HepG2 (cell line): ENCODE measurements around the gene COMMD4. TPM values are rescaled to one million over a fixed set of nuclear protein-coding genes. Genes with fewer than 3 reads are reported as not detected.

Source experiments
- ATF6 ChIP-seq: sonication (generic); formaldehyde crosslinking; conservative IDR thresholded peaks from 2 replicates; pipeline ENCODE4 v1.4.0; 2020; ENCODE audit warnings: missing genetic modification reagents
- CTCF ChIP-seq: sonication (generic); formaldehyde crosslinking; IDR thresholded peaks from 2 replicates; pipeline ENCODE4 v1.5.0; 2020; ENCODE audit warnings: mild to moderate bottlenecking, missing genetic modification reagents, moderate library complexity
- FOXA1 ChIP-seq, 2 experiments: fragments of 450-650 bp in 1 of 2; sonication (generic) in 1 of 2; formaldehyde crosslinking in 1 of 2; IDR thresholded peaks; 2 replicates each; pipeline versions ENCODE4 v1.4.0 to v1.6.1; 2016 to 2020; ENCODE audit warnings: missing genetic modification reagents in 1 of 2
- FOXP1 ChIP-seq, 2 experiments: fragments of 450-650 bp in 1 of 2; IDR thresholded peaks; 2 replicates each; pipeline ENCODE4 v1.6.1; 2017 to 2018; ENCODE audit warnings: antibody characterized with exemption in 1 of 2
- HMGXB4 ChIP-seq, 2 experiments: sonication (generic) in 1 of 2; formaldehyde crosslinking in 1 of 2; IDR thresholded peaks; 2 replicates each; pipeline versions ENCODE4 v1.4.0 to v1.6.1; 2018 to 2020; ENCODE audit warnings: missing genetic modification reagents in 2 of 2, borderline replicate concordance in 1 of 2, low read depth in 1 of 2, mild to moderate bottlenecking in 1 of 2, missing biosample characterization in 1 of 2
- NFYC ChIP-seq: IDR thresholded peaks from 2 replicates; pipeline ENCODE4 v1.6.1; 2016; ENCODE audit warnings: missing genetic modification reagents, missing compliant biosample characterization
- RBM39 ChIP-seq: fragments of 200-400 bp; formaldehyde crosslinking; IDR thresholded peaks from one replicate; pipeline ENCODE4 v1.6.1; 2018; ENCODE audit warnings: antibody characterized with exemption, mild to moderate bottlenecking, low read depth, low read length; ENCODE audit not compliant: poor library complexity, severe bottlenecking
- STAG1 ChIP-seq: sonication (generic); formaldehyde crosslinking; IDR thresholded peaks from 2 replicates; pipeline ENCODE4 v1.4.0; 2020; ENCODE audit warnings: missing genetic modification reagents
- TFE3 ChIP-seq: IDR thresholded peaks from 2 replicates; pipeline ENCODE4 v1.6.1; 2016
- ZFY ChIP-seq: sonication (generic); formaldehyde crosslinking; IDR thresholded peaks from 2 replicates; pipeline ENCODE4 v1.4.0; 2020; ENCODE audit warnings: missing genetic modification reagents
- ZHX1 ChIP-seq: sonication (generic); formaldehyde crosslinking; IDR thresholded peaks from 2 replicates; pipeline ENCODE4 v1.8.1; 2022; ENCODE audit warnings: low read depth, mild to moderate bottlenecking, missing genetic modification reagents
- polyA plus RNA-seq, 8 experiments: library from polyadenylated mRNA; depleted of rRNA in 3 of 8; stranded (reverse) in 7 of 8; unstranded in 1 of 8; fragments of >200 nt; fragmentation: Illumina TruSeq in 4 of 8; extraction: Trizol in 4 of 8; gene quantifications; 2 replicates each; pipeline versions ENCODE4 v1.2.1 to v1.2.3, GENCODE V29; 2011 to 2016; ENCODE audit warnings: low read depth in 4 of 8, missing spikeins in 1 of 8, mixed read lengths in 1 of 8; ENCODE audit not compliant: insufficient read depth in 1 of 8
- total RNA-seq, 5 experiments: library from RNA; depleted of rRNA; stranded (reverse); fragments of >200 nt; fragmentation: Illumina TruSeq; extraction: Trizol; gene quantifications; 2 replicates each; pipeline ENCODE4 v1.2.3, GENCODE V29; 2016; ENCODE audit warnings: low read depth in 1 of 5

Gene COMMD4
- total and polyA plus RNA-seq, 2 of the 13 experiments (the other 11 are each of a cell fraction or from before 2014, with no cell fraction given) = 45.8 to 89.9 TPM

GRCh38 chr15:75328493-75329314 is 7.2 kb upstream of the COMMD4 start (continued):
- TF ChIP-seq ZHX1 (CRISPR knock-in tag) (no peak), FOXA1 (IDR thresholded peaks at IDR 0.05) (no peak), FOXA1 (CRISPR knock-in tag; IDR thresholded peaks at IDR 0.05) (no peak), HMGXB4 (CRISPR knock-in tag; IDR thresholded peaks at IDR 0.05; ENCODE audit: borderline replicate concordance in 1 of 2, low read depth in 1 of 2) (0 out of 4 replicates have a peak, but pooled peaks of 1 of the 2 experiments have one; percentile 19), NFYC (CRISPR knock-in tag) (no peak), CTCF (peak; percentile 60), ZFY (CRISPR knock-in tag) (peak; percentile 47), STAG1 (CRISPR knock-in tag) (peak; percentile 23; the same call in 1 of the 2 replicates), FOXP1 (IDR thresholded peaks at IDR 0.05) (no peak), FOXP1 (CRISPR knock-in tag; IDR thresholded peaks at IDR 0.05) (no peak), RBM39 (no peak), TFE3 (CRISPR knock-in tag) (no peak), ATF6 (CRISPR knock-in tag) (no peak)
